ENCODE measurements around the gene NOLC1.

NOLC1 gene

GRCh38 chr10:102140913-102141540, 11.2 kb upstream of the NOLC1 start:
- H3K4me1 ChIP-seq (ENCODE audit: control insufficient read depth, low read length): peaks cover 3% of the 10 kb centered on the region
- H3K9me2 ChIP-seq (replicated peaks; ENCODE audit: control insufficient read depth, low read length): no peaks in the 10 kb centered on the region
- H3F3A ChIP-seq (ENCODE audit: control insufficient read depth, insufficient read depth): no peaks in the 10 kb centered on the region
- TF ChIP-seq EZH2phosphoT487 (IDR thresholded peaks at IDR 0.05; ENCODE audit: borderline replicate concordance, low read length) (no peak), CTCF (IDR thresholded peaks at IDR 0.05; ENCODE audit: low read depth, low read length, poor library complexity, severe bottlenecking) (no peak)
- H4K20me1 ChIP-seq (ENCODE audit: control insufficient read depth, insufficient read depth, low read depth, low read length): peaks cover 11% of the 10 kb centered on the region
- H3K4me2 ChIP-seq (ENCODE audit: low read length): no peak overlapping the region
- peaks cover 90% of the 10 kb centered on the region for H3K36me3 ChIP-seq (ENCODE audit: control insufficient read depth, low read length)
- no peak overlapping the region for H3K4me3 ChIP-seq (ENCODE audit: low read length)
- no peak overlapping the region for H3K27ac ChIP-seq (ENCODE audit: low read depth, low read length)
- no peaks in the 10 kb centered on the region for H3K9me3 ChIP-seq (ENCODE audit: control insufficient read depth, insufficient read depth, low read length)
- H3K79me2 ChIP-seq (ENCODE audit: control insufficient read depth, low read length): peaks cover 77% of the 10 kb centered on the region
- H3K27me3 ChIP-seq (ENCODE audit: control insufficient read depth, low read length): no peaks in the 10 kb centered on the region

- TF ChIP-seq EZH2phosphoT487 (IDR thresholded peaks at IDR 0.05; ENCODE audit: borderline replicate concordance, low read length) (no peak), CTCF (IDR thresholded peaks at IDR 0.05; ENCODE audit: low read depth, low read length, poor library complexity, severe bottlenecking) (no peak)
- Histone ChIP-seq H3K79me2 (ENCODE audit: control insufficient read depth, low read length) (peaks cover 71% of the 10 kb centered on the region), H3K4me2 (ENCODE audit: low read length) (no peak overlapping the region), H3K36me3 (ENCODE audit: control insufficient read depth, low read length) (peaks cover 91% of the 10 kb centered on the region), H3K9me3 (ENCODE audit: control insufficient read depth, insufficient read depth, low read length) (no peaks in the 10 kb centered on the region), H3K9me2 (replicated peaks; ENCODE audit: control insufficient read depth, low read length) (no peaks in the 10 kb centered on the region), H3K4me3 (ENCODE audit: low read length) (no peak overlapping the region), H3K27ac (ENCODE audit: low read depth, low read length) (no peak overlapping the region), H3K27me3 (ENCODE audit: control insufficient read depth, low read length) (no peaks in the 10 kb centered on the region), H3K4me1 (ENCODE audit: control insufficient read depth, low read length) (no peaks in the 10 kb centered on the region), H4K20me1 (ENCODE audit: control insufficient read depth, insufficient read depth, low read depth, low read length) (peaks cover 9% of the 10 kb centered on the region; the same call in 1 of the 2 replicates), H3F3A (ENCODE audit: control insufficient read depth, insufficient read depth) (no peaks in the 10 kb centered on the region)
Observed at GRCh38 chr10:102141583-102142107, 10.5 kb upstream of the NOLC1 start.

GRCh38 chr10:102146971-102147428, 5.2 kb upstream of the NOLC1 start:
- TF ChIP-seq EZH2phosphoT487 (IDR thresholded peaks at IDR 0.05; ENCODE audit: borderline replicate concordance, low read length) (no peak), CTCF (IDR thresholded peaks at IDR 0.05; ENCODE audit: low read depth, low read length, poor library complexity, severe bottlenecking) (no peak)
- Histone ChIP-seq H3K79me2 (ENCODE audit: control insufficient read depth, low read length) (peaks cover 27% of the 10 kb centered on the region), H3K4me2 (ENCODE audit: low read length) (no peak overlapping the region), H3F3A (ENCODE audit: control insufficient read depth, insufficient read depth) (peaks cover 29% of the 10 kb centered on the region), H4K20me1 (ENCODE audit: control insufficient read depth, insufficient read depth, low read depth, low read length) (no peaks in the 10 kb centered on the region), H3K36me3 (ENCODE audit: control insufficient read depth, low read length) (peaks cover 90% of the 10 kb centered on the region), H3K4me3 (ENCODE audit: low read length) (no peak overlapping the region), H3K27ac (ENCODE audit: low read depth, low read length) (no peak overlapping the region), H3K9me3 (ENCODE audit: control insufficient read depth, insufficient read depth, low read length) (no peaks in the 10 kb centered on the region), H3K9me2 (replicated peaks; ENCODE audit: control insufficient read depth, low read length) (no peaks in the 10 kb centered on the region), H3K4me1 (ENCODE audit: control insufficient read depth, low read length) (peaks cover 30% of the 10 kb centered on the region), H3K27me3 (ENCODE audit: control insufficient read depth, low read length) (no peaks in the 10 kb centered on the region)

Data from DOHH2 (cell line).